GM19099 (cell line): ENCODE measurements around the gene REM2.

ENCODE experiments used
- POLR2A ChIP-seq: IDR thresholded peaks from 3 replicates; pipeline ENCODE4 v1.6.1; 2011; ENCODE audit warnings: low read depth; ENCODE audit not compliant: insufficient read length; ENCODE audit errors: extremely low read depth

The REM2 gene

GRCh38 chr14:22865424-22866405, 17.3 kb upstream of the REM2 start:
- TF ChIP-seq POLR2A = no peak

- no peak for TF ChIP-seq POLR2A
Measured at GRCh38 chr14:22866874-22867273, 16.1 kb upstream of the REM2 start.

- no peak for TF ChIP-seq POLR2A
Measured at GRCh38 chr14:22870811-22871223, 12.2 kb upstream of the REM2 start.

- TF ChIP-seq POLR2A = peak; percentile 79
Measured at GRCh38 chr14:22871224-22872032, 11.6 kb upstream of the REM2 start, which contains the start of gene LRP10. TSS of gene LRP10 (plus strand) at chr14:22871740. CDS start at chr14:22872304, 564 bp downstream.

GRCh38 chr14:22872033-22872832, 10.8 kb upstream of the REM2 start:
- TF ChIP-seq POLR2A = no peak

- TF ChIP-seq POLR2A = no peak
Measured at GRCh38 chr14:22872833-22873520, 10.0 kb upstream of the REM2 start.

- TF ChIP-seq POLR2A = no peak
Measured at GRCh38 chr14:22875003-22875747, 7.8 kb upstream of the REM2 start.

GRCh38 chr14:22875748-22876319, 7.2 kb upstream of the REM2 start:
- no peak for TF ChIP-seq POLR2A

GRCh38 chr14:22877000-22877501, 6.0 kb upstream of the REM2 start:
- no peak for TF ChIP-seq POLR2A

GRCh38 chr14:22878271-22879246, 4.5 kb upstream of the REM2 start:
- no peak for TF ChIP-seq POLR2A

- no peak for TF ChIP-seq POLR2A
Measured at GRCh38 chr14:22882064-22882463, 958 bp upstream of the REM2 start.

- TF ChIP-seq POLR2A = no peak
Measured at GRCh38 chr14:22882529-22883172, 371 bp upstream of the REM2 start.
